Hepatic stellate cell (primary cell): ENCODE results near the gene MAP4K4.

ENCODE experiments used
- DNase-seq: peaks from one replicate; pipeline ENCODE4 v3.0.0; 2011; ENCODE audit warnings: low spot score

Gene MAP4K4

GRCh38 chr2:101692766-101693165 lies 4.7 kb upstream of the MAP4K4 start:
- no peak for DNase-seq

GRCh38 chr2:101693991-101694588 lies 3.4 kb upstream of the MAP4K4 start:
- no peak for DNase-seq

GRCh38 chr2:101696272-101697123 lies 1.0 kb upstream of the MAP4K4 start:
- DNase-seq: no peak

GRCh38 chr2:101698014-101698843 lies 722 bp downstream of the MAP4K4 start:
- DNase-seq: no peak

GRCh38 chr2:101698844-101699754 lies 1.6 kb downstream of the MAP4K4 start:
- no peak for DNase-seq

GRCh38 chr2:101699755-101700461 lies 2.4 kb downstream of the MAP4K4 start:
- peak; percentile 51 for DNase-seq

- DNase-seq: peak; percentile 49
Observed at GRCh38 chr2:101704046-101704466, 6.5 kb downstream of the MAP4K4 start.

GRCh38 chr2:101704816-101705578 lies 7.5 kb downstream of the MAP4K4 start:
- DNase-seq: no peak

- DNase-seq: no peak
Observed at GRCh38 chr2:101706121-101706818, 8.8 kb downstream of the MAP4K4 start.

GRCh38 chr2:101706819-101707177 lies 9.3 kb downstream of the MAP4K4 start:
- no peak for DNase-seq

GRCh38 chr2:101710036-101710435 lies 12.5 kb downstream of the MAP4K4 start:
- no peak for DNase-seq

GRCh38 chr2:101710471-101711318 lies 13.2 kb downstream of the MAP4K4 start:
- DNase-seq: no peak

GRCh38 chr2:101714118-101714517 lies 16.6 kb downstream of the MAP4K4 start:
- DNase-seq: no peak

GRCh38 chr2:101717071-101717845 lies 19.8 kb downstream of the MAP4K4 start:
- no peak for DNase-seq

GRCh38 chr2:101718479-101718878 lies 21.0 kb downstream of the MAP4K4 start:
- no peak for DNase-seq

- no peak for DNase-seq
Observed at GRCh38 chr2:101718993-101719571, 21.6 kb downstream of the MAP4K4 start.

GRCh38 chr2:101720732-101721131 lies 23.2 kb downstream of the MAP4K4 start:
- DNase-seq: no peak
